CD1c-positive myeloid dendritic cell (primary cell): ENCODE results near the gene ATP8B2.
"Not testable (repeated sequence)": the region's sequence is repeated elsewhere in the genome, so short reads cannot be mapped to it uniquely, and the experiment has no call there.

Experiments
- DNase-seq: peaks from one replicate; pipeline ENCODE4 v3.0.0-alpha.2; 2016; ENCODE audit errors: extremely low spot score

The ATP8B2 gene

DNA sequence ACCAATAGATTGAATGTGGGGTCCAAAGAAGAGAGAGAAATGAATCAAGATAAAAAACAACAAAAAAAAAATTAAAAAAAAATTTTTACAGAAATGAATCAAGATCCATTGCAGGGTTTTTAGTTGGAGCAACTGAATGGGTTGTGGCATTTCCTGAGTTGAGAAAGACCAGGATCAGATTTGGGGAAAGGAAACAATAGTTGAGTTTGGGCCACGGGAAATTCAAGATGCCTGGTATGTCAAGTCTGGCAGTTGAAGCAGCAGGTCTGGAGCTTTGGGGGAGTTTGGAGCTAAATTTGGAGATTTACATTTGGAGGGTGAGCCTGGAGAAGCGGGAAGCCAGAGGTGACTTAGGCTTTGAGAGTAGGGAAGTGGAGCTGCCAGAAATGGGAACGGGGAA is 22.6 kb downstream of the ATP8B2 start:
- no peak for DNase-seq

DNA sequence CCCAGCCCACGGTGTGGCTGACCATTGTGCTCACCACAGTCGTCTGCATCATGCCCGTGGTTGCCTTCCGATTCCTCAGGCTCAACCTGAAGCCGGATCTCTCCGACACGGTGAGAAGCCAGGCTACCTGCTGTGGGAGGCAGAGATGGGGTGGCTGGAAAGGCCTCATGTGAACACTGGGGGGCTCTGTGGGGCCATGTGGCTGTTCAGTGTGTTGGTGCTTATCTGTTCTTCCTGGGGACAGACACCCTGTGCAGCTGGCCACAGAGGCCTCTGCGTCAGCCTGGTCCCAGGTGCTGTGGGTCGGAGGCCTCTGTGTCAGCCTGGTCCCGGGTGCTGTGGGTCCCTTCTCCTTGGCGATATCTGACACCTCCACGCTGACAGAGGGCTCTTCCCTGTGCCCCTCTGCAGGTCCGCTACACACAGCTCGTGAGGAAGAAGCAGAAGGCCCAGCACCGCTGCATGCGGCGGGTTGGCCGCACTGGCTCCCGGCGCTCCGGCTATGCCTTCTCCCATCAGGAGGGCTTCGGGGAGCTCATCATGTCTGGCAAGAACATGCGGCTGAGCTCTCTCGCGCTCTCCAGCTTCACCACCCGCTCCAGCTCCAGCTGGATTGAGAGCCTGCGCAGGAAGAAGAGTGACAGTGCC is 23.2 kb downstream of the ATP8B2 start:
- no peak for DNase-seq

DNA sequence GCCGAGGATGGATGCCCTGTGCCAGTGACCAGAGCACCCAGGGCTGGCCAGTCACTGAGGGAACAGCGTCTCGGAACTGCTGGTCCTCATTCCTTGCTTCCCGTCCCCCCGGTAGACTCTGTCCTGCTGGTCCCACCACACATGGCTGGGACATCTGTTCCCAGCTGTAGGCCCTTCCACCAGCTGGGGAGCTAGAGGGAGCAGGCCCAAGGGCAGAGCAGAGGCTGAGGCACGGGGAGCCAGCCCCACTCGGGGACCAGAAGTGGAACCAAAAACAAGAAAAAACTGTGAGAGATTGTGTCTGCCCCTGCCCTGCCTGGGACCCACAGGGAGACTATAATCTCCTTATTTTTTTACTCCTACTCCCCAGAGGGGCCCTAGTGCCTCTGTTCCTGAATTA is 23.8 kb downstream of the ATP8B2 start:
- DNase-seq: no peak

DNA sequence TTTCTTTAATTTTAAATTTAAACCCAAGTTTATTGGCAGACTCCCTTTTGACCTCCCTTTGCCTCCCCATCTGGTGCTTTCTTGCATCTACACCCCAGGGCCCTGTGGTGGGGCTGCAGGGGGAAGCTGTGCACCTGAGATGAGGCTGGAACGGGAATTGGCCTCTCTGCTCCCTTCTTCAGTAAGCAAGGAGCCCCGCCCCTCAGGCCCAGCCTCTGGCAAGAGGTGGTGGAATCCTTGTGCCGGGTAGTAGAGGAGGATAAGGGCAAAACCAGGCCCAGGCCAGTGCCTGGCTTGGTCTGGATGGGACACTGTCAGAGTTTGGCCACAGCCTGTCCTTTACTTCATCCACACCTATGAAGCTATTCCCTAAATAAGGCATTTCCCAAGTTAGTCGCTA is 25.1 kb downstream of the ATP8B2 start:
- no peak for DNase-seq

DNA sequence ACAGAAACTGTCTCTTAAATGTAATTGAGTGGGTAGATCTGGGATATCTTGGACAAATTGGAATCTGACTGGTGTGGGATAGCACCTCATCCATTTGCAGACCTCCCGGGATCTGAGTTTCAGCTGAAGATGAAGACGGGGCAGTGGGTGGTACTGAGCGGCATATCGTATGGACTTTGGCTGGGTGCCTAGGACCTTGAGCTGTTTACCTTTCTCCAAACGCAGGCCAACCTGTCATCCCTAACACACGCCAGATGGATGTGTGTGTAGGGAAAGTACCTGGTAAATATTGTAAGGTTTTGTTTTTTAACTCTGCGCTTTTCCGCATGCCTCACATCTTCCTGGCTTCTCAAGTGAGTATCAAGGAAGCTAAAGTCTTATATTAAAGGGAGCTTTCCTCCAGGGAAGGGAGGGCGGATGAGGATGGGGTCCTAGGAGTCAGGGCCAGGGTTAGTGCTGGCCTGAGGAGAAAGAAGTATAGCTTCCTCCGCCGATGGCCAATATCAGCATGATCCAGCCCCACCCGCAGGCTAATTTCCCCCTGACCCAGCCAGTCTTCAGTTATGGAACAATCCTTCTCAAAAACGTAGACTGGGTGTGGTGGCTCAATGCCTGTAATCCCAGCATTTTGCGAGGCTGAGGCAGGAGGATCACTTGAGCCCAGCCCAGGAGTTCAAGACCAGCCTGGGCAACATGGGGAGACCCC is 26.2 kb downstream of the ATP8B2 start:
- no peak for DNase-seq

DNA sequence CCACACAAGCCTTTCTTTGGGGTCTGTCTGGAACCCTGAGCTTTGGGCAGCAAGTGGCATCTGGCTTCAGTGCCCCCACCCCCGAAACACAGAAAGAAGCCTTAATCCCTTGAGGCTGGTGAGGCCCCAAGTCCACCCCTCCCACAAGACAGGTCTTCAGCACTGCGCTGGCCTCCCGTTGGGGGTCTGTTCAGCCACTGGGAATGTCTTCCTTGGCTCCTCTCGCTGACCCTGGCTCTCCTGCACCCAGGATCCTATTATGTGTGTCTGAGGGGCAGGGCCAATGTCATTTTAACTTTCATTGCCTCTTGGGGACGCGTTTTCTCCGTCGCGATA is 26.9 kb downstream of the ATP8B2 start:
- no peak for DNase-seq

DNA sequence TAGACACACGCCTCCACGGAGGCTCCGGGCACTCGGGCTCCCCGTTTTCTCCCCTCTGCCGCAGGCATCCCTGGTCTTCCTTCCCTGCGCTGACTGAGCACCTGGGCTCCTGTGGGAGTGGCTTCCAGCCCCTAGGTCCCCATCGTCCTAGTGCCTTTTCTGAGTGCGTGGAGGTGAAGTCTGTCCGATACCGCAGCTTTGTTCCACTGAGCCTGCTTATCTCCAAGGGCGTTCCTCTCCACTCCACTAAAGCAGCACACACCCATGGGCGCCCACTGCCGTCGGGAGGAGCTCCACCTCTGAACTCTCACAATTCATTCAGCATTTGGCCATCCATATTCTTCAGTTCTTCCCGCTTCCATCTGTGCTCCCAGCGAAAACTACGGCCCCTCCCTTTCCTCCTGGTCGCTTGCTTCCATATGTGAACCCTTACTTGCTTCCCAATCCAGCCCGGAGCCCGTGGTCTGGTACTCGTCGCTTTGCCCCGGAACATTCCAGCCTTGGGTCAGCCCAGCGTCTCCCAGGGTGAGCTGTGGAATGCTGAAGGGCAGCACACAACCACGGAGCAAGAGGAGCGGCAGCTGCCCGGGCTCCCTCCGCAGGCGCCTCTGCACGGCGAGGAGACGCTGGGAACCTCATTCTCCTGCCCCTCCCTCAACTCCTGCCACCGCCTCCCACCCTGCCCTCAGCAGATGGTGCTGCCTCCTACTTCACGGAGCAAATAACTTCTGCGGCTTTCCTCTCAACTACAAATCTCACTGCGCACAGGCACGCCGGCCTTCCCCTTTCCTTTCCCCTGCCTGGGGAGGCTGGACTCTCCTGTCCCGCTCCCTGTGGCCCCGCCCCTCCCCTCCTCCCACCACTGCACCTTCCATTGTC is 27.5 kb downstream of the ATP8B2 start:
- DNase-seq: peak; percentile 74

DNA sequence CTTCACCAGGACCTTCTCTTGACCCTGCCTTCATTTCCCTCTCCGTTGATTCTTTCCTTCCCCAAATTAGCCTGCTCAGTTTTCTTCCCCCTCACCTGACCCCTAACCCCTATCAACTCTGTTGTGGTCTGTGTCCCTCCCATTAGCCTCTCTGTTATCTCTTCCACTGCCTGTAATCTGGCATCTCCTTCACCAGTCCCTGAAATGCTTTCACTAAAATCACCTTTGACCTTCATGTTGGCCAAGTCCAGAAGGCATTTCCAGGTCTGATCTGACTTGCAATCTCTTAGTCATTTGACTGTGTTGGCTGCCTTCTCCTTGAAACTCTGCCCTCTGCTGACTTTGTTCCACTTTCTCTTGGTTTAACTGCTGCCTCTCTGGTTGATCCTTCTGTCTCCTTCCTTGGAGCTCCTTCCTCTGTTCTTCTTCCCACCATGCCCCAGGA is 28.2 kb downstream of the ATP8B2 start:
- peak; percentile 80 for DNase-seq

DNA sequence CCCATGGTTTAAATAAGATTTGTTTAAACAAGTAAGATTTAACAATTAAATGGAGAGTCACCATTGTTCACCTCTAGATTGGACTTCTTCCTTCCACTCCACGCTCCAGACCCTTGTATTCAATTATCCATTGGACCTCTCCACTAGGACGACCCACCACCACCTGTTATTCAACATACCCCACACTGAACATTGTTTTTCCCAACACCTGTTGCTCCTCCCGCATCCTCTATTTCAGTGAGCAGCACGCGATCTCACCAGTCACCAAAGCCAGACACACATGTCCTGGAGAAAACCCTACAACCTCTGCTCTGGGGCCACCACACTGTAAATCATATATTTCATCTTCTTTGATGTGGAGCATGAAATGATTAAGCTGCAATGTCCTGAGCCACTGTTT is 28.6 kb downstream of the ATP8B2 start:
- no peak for DNase-seq

DNA sequence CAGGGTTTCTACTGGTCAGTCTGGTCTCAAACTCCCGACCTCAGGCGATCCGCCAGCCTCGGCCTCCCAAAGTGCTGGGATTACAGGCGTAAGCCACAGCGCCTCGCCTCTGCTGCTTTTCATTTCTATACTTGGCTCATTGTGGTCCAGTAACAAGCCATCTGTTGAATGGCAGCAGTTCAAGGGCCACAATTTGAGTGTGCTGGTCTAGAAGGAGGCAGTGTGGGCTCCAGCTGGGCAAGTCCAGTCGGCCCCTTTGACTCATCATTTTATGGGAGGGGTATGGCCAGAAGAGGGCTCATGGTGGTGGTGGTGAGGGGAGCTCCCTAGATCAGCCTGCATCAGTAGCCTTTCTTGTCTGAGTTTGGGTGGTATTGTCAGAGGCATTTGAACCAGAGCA is 33.2 kb downstream of the ATP8B2 start:
- no peak for DNase-seq

DNA sequence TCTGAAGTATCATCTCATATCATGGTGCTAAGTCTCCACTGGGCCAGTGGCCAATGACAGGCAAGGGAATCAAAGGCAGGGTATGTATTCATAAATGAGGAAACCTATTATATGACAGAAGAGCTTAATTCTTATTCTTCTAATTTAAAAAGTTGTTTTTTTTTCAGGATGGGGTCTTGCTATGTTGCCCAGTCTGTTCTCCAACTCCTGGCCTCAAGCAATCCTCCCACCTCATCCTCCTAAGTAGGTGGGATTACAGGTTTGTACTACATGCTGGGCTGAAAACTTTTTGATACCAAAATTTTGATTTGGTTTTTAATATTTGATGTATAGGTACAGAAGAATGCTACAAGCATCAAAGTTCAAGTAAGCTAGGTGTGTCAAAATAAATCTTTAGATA is 35.0 kb downstream of the ATP8B2 start:
- no peak for DNase-seq

DNA sequence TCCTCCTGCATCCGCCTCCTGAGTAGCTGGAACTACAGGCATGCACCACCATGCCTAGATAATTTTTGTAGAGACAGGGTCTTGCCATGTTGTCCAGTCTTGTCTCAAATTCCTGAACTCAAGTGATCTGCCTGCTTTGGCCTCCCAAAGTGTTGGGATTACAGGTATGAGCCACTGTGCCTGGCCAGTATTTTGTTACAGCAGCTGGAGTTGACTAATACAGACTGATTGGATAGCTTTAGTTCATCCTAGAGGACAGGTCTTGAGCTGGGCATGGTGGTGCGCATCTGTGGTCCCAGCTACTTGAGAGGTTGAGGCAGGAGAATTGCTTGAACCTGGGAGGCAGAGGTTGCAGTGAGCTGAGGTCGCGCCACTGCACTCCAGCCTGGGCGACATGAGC is 35.6 kb downstream of the ATP8B2 start:
- DNase-seq: not testable (repeated sequence)

DNA sequence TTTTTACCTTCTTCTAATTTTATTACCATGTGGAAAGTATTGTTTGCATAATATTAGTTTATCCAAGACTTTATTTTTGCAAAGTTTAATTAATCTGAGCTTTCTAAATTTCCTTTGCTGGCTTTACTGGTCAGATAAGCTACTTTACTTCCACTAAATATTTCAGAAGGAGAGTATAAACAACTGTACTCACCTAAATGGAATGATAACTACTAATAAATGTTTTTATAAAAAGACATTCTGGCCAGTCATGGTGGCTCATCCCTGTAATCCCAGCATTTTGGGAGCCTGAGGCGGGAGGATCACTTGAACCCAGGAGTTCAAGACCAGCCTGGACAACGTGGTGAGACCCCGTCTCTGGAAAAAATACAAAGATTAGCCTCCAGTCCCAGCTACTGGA is 36.0 kb downstream of the ATP8B2 start:
- no peak for DNase-seq

DNA sequence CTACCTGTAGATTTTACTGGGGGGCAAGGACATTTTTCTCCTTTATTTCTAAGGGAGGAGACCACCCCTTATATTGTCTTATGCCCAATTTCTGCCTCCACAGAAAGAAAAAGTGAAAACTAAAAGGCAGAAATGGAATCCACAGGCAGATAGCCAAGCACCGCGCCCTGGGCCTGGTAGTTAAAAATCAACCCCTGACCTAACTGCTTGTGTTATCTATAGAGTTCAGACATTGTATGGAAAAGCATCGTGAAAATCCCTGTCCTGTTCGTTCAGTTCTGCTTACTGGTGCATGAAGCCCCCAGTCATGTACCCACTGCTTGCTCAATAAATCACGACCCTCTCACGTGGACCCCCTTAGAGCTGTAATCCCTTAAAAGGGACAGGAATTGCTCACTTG is 46.1 kb downstream of the ATP8B2 start:
- no peak for DNase-seq

DNA sequence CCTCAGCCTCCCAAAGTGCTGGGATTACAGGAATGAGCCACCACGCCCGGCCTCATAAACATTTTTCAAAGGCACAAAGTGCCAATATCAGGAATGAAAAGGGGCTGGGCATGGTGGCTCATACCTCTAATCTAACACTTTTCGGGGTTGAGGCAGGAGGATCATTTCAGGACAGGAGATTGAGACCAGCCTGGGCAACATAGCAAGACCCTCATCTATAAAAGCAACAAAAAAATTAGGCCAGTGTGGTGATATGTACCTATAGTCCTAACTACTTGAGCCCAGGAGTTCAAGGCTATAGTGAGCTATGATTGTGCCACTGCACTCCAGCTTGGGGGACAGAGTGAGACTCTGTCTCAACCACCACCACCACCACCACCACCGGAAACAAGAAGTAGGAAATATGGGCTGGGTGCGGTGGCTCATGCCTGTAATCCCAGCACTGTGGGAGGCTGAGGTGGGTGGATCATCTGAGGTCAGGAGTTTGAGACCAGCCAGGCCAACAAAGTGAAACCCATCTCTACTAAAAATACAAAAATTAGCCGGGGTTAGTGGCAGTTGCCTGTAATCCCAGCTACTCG is 48.5 kb downstream of the ATP8B2 start:
- peak; percentile 32 for DNase-seq

DNA sequence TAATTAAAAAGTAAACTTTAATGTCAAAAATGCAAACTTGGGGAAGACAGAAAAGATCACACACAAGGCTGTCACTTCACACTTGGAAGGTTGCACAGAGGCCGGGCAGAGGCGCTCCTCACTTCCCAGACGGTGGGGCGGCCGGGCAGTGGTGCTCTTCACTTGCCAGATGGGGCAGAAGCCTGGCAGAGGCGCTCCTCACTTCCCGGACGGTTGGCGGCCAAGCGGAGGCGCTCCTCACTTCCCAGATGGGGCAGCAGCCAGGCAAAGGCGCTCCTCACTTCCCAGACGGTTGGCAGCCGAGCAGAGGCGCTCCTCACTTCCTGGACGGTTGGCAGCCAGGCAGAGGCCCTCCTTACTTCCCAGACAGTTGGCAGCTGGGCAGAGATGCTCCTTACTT is 54.0 kb downstream of the ATP8B2 start:
- no peak for DNase-seq

DNA sequence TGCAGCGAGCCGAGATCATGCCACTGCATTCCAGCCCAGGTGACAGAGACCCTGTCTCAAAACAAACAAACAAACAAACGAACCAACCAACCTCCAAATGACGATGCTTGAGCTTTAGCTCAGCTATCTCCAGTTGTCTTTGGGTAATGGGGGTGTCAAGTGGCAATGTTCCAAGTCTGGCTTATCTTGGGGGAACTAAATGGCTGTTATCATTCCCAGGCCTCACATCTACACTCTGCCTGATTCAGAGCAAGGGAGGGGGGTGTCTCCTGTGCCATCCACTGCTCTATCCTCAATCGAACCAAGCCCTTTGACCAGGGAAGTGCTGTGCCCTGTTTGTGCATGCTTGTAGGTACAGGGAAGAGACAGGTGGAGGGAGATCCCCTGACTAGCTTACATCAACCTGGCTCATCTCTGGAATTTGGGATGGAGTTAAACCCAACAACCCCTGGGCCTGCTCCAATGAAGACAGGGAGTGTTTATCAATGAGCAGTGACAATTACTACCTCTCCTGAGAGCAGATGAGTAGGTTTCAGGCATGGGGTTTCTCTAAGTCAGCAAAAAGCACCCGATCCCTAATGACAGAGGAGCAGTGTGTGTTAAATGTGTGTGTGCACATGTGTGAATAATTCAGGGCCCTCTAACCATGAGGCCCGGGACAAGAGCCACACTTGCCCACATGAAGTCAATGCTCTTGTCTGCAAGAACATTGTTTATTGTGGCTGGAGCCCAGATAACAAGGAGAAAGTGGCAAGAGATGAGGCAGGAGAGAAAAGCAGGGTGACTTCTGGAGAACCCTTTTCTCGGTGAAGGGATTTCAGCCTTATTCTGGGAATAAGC is 59.5 kb downstream of the ATP8B2 start:
- no peak for DNase-seq

DNA sequence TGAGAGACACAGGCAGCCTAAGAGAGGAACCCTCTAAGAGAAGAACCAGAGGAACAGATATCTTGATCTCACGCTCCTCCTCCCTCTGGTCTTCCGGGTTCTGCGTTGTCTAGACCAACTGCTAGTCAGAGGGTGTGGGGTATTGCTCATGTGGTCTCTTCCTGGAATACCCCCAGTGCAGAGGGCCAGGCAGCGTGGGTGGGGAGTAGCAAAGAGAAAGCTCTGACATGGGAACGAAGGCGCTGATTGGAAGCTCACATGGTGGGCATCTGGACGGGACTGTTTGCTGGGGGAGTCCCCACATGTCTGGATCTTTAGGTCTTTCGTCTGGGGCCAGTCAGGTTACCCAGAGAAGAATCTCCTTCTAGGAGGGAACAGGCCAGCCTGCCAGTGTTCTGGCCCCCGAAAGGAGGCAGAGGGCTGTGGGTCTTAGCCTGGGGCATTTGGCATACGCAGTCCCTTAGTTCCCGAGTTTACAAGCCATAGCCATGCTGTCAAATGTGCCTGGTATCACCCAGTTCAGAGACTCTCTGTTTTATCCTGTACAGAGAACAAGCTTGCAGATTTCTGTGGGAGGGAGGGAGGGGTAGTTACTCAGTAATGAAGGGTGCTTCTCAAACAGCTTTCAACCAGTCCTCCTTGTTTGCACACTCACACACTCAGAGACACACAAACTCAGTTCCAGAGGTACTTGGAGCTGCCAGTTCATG is 61.5 kb downstream of the ATP8B2 start:
- peak; percentile 63 for DNase-seq

DNA sequence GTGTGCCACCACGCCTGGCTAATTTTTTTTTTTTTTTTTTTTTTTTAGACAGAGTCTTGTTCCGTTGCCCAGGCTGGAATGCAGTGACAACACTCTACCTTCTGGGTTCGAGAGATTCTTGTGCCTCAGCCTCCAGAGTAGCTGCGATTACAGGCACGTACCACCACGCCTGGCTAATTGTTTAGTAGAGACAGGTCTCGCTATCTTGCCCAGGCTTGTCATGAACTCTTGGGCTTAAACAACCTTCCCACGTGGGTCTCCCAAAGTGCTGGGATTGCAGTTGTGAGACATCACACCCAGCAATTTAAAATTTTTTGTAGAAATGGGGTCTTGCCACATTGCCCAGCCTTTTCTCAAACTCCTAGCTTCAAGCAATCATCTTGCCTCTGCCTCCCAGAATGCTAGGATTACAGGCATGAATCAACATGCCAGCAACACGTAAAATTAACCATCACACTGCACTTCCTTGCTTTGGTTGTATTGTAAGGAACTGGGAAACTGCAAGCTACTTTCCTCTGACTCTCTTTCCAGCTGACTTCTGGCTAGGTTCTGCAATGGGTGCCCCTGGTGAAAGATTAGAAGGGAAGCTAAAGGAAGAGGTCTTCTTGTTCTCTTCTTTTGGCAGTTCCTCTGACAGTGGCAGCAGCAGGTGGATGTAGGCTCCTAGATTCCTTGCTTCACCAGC is 65.9 kb downstream of the ATP8B2 start:
- DNase-seq: peak; percentile 55

DNA sequence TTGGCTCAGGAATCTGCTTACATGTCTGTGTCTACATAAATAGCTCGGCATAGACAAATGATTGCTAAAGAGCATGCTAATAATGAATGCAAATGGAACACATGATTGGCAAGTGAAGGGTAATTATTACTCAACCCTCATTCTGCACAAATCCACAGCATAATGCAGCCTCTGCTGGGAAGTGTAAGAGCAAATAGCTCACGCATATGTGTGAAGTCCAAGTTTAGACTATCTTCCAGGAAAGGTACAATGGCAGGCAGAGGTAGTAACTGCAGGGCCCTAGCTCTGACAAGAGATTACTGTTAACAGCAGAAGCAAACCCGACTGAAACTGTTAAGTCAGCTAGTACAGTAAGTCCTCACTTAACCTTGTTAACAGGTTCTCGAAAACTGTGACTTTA is 72.8 kb downstream of the ATP8B2 start:
- no peak for DNase-seq
